Measurements from ENCODE around the gene MPRIP. TPM values are rescaled to one million over a fixed set of nuclear protein-coding genes. Genes with fewer than 3 reads are reported as not detected.

MPRIP gene
- total and polyA plus RNA-seq, 2 of the 13 experiments (the other 11 are each of a cell fraction or from before 2014, with no cell fraction given) = 50.2 to 52.4 TPM

- peak; percentile 46; the same call in 1 of the 2 replicates for TF ChIP-seq MED13 (CRISPR knock-in tag; IDR thresholded peaks at IDR 0.05)
- peak; percentile 51; the same call in 1 of the 2 replicates for TF ChIP-seq ZFYVE20 (CRISPR knock-in tag; IDR thresholded peaks at IDR 0.05; ENCODE audit: borderline replicate concordance, low read depth)
- TF ChIP-seq MAFF (IDR thresholded peaks at IDR 0.05; ENCODE audit: low read depth, low read length) = peak; percentile 77
- peak in 1 of 2 experiments; percentile 64; a peak in 2 of 4 replicates for TF ChIP-seq MAFK (conservative IDR thresholded peaks at IDR 0.05 in 1 of 2, IDR thresholded peaks at IDR 0.05 in 1 of 2; ENCODE audit: low read length in 2 of 2)
- TF ChIP-seq ZNF263 (CRISPR knock-in tag; IDR thresholded peaks at IDR 0.05) = no peak
- peak; percentile 72; the same call in 1 of the 2 replicates for TF ChIP-seq ETV6 (CRISPR knock-in tag; conservative IDR thresholded peaks at IDR 0.05)
- TF ChIP-seq PBX3 (CRISPR knock-in tag; IDR thresholded peaks at IDR 0.05; ENCODE audit: borderline replicate concordance) = no peak
- no peak for TF ChIP-seq BCLAF1 (IDR thresholded peaks at IDR 0.05)
- peak; percentile 36; the same call in 1 of the 2 replicates for TF ChIP-seq SP2 (CRISPR knock-in tag; IDR thresholded peaks at IDR 0.05)
- TF ChIP-seq ZNF101 (CRISPR knock-in tag; IDR thresholded peaks at IDR 0.05; ENCODE audit: borderline replicate concordance, low read depth) = 0 out of 2 replicates have a peak, but pooled peaks have one; percentile 53
- TF ChIP-seq ZBTB43 (CRISPR knock-in tag; conservative IDR thresholded peaks at IDR 0.05) = 0 out of 2 replicates have a peak, but pooled peaks have one; percentile 21
- TF ChIP-seq GATAD1 (CRISPR knock-in tag; IDR thresholded peaks at IDR 0.05) = peak; percentile 75
- TF ChIP-seq ZNF564 (CRISPR knock-in tag; IDR thresholded peaks at IDR 0.05) = no peak
- peak; percentile 98 for TF ChIP-seq TFAP4 (IDR thresholded peaks at IDR 0.05; ENCODE audit: borderline replicate concordance, low read depth)
- no peak for TF ChIP-seq ZBTB49 (CRISPR knock-in tag; IDR thresholded peaks at IDR 0.05; ENCODE audit: borderline replicate concordance)
- TF ChIP-seq NFKB2 (CRISPR knock-in tag; IDR thresholded peaks at IDR 0.05; ENCODE audit: borderline replicate concordance) = peak; percentile 46; the same call in 1 of the 2 replicates
- TF ChIP-seq ZNF747 (CRISPR knock-in tag; IDR thresholded peaks at IDR 0.05; ENCODE audit: borderline replicate concordance) = 0 out of 2 replicates have a peak, but pooled peaks have one; percentile 39
- no peak for TF ChIP-seq ZNF34 (CRISPR knock-in tag; IDR thresholded peaks at IDR 0.05; ENCODE audit: borderline replicate concordance)
- TF ChIP-seq ARNT2 (CRISPR knock-in tag; IDR thresholded peaks at IDR 0.05; ENCODE audit: low read depth) = 0 out of 2 replicates have a peak, but pooled peaks have one; percentile 6
These were observed 195.0 kb downstream of the MPRIP start, which contains the start of gene FLCN (continued) for GRCh38 chr17:17237026-17237799.
